PC-3 (cell line): ENCODE measurements around the gene CD4. TPM values are rescaled to one million over a fixed set of nuclear protein-coding genes. Genes with fewer than 3 reads are reported as not detected.
A peak's percentile ranks its signal among the peaks of the same experiment; 100 is the strongest.

Experiments used
- ATAC-seq: fragments of 200-7000 bp; cut with Tn5 transposase; 2 replicates; pipeline ENCODE4 v1.9.1; 2020; ENCODE audit warnings: mild to moderate bottlenecking, moderate library complexity
- BruUV-seq: library from RNA; stranded (reverse); fragments of 400-500 nt; replicated peaks from 2 replicates; lab custom pipeline; 2021; lab: Mats Ljungman, UMichigan
- CTCF ChIA-PET: fragments of 300-600 bp; sonication (Branson Sonifier 250); formaldehyde crosslinking; loops from one replicate; lab custom pipeline; 2022; ENCODE audit warnings: antibody characterized with exemption; lab: Charles Lee
- POLR2A ChIA-PET: fragments of 300-600 bp; sonication (Branson Sonifier 250); formaldehyde crosslinking; loops from one replicate; lab custom pipeline; 2022; ENCODE audit warnings: antibody characterized with exemption; ENCODE audit not compliant: unreplicated experiment; lab: Charles Lee
- DNase-seq: peaks from one replicate; pipeline ENCODE4 v3.0.0-alpha.2; 2015
- H2AFZ ChIP-seq: fragments of 300-600 bp; sonication (generic); 2 replicates; pipeline ENCODE4 v1.6.0; 2016; ENCODE audit warnings: antibody characterized with exemption, low read length
- H3F3A ChIP-seq: fragments of 300-600 bp; sonication (generic); one replicate; pipeline ENCODE4 v1.6.0; 2017; ENCODE audit warnings: antibody characterized with exemption, low read length, control low read depth, mild to moderate bottlenecking; ENCODE audit not compliant: unreplicated experiment
- H3K27ac ChIP-seq: fragments of 300-600 bp; sonication (generic); 2 replicates; pipeline ENCODE4 v1.5.1; 2016; ENCODE audit warnings: mild to moderate bottlenecking, low read length
- H3K27me3 ChIP-seq: fragments of 300-600 bp; sonication (generic); 2 replicates; pipeline ENCODE4 v1.6.1; 2016; ENCODE audit warnings: low read length, mixed read lengths
- H3K36me3 ChIP-seq: fragments of 300-600 bp; sonication (generic); 2 replicates; pipeline ENCODE4 v1.6.1; 2016; ENCODE audit warnings: low read depth, mixed run types, low read length, mixed read lengths
- H3K4me1 ChIP-seq: fragments of 300-600 bp; sonication (generic); 2 replicates; pipeline ENCODE4 v1.5.1; 2016; ENCODE audit warnings: low read length; ENCODE audit not compliant: insufficient read depth
- H3K4me2 ChIP-seq: fragments of 300-600 bp; sonication (generic); 2 replicates; pipeline ENCODE4 v1.6.0; 2016; ENCODE audit warnings: low read length
- H3K4me3 ChIP-seq: fragments of 300-600 bp; sonication (generic); 2 replicates; pipeline ENCODE4 v1.5.1; 2016; ENCODE audit warnings: mild to moderate bottlenecking, low read length, mixed read lengths
- H3K79me2 ChIP-seq: fragments of 300-600 bp; sonication (generic); 2 replicates; pipeline ENCODE4 v1.6.1; 2017; ENCODE audit warnings: low read length, mixed read lengths
- H3K9ac ChIP-seq: fragments of 300-600 bp; sonication (generic); 2 replicates; pipeline ENCODE4 v1.6.0; 2016; ENCODE audit warnings: mild to moderate bottlenecking, low read length
- H3K9me2 ChIP-seq: fragments of 300-600 bp; sonication (generic); replicated peaks from 2 replicates; pipeline ENCODE4 v1.6.1; 2016; ENCODE audit warnings: mixed run types, low read length, mixed read lengths
- H3K9me3 ChIP-seq: fragments of 300-600 bp; sonication (generic); 2 replicates; pipeline ENCODE4 v1.6.1; 2016; ENCODE audit warnings: low read length, mixed read lengths
- H4K20me1 ChIP-seq: fragments of 300-600 bp; sonication (generic); 2 replicates; pipeline ENCODE4 v1.6.1; 2016; ENCODE audit warnings: low read length, mixed read lengths
- EZH2 ChIP-seq: fragments of 300-600 bp; sonication (generic); IDR thresholded peaks from one replicate; pipeline ENCODE4 v1.6.1; 2017; ENCODE audit warnings: antibody characterized with exemption, mild to moderate bottlenecking, low read length; ENCODE audit not compliant: unreplicated experiment
- EZH2phosphoT487 ChIP-seq: fragments of 300-600 bp; sonication (generic); IDR thresholded peaks from 2 replicates; pipeline ENCODE4 v1.6.1; 2018; ENCODE audit warnings: mild to moderate bottlenecking, antibody characterized with exemption, low read length, borderline replicate concordance
- intact Hi-C: fragments of 100-400 bp; cut with micrococcal nuclease; formaldehyde crosslinking; loops from 2 replicates; pipeline ENCODE4 v1.9.0; 2023
- total RNA-seq: library from RNA; depleted of rRNA; stranded (reverse); fragments of >200 nt; gene quantifications from 2 replicates; pipeline ENCODE4 v1.2.3, GENCODE V29; 2014
- TF ChIP-seq, protein P1 (sequence below): fragments of 300-600 bp; sonication (generic); conservative IDR thresholded peaks from 2 replicates; pipeline ENCODE4 v1.5.1; 2017; ENCODE audit warnings: antibody characterized with exemption, low read depth, mild to moderate bottlenecking, low read length

Gene CD4
- total RNA-seq, 1 experiment from 2014 or later = not detected

DNA sequence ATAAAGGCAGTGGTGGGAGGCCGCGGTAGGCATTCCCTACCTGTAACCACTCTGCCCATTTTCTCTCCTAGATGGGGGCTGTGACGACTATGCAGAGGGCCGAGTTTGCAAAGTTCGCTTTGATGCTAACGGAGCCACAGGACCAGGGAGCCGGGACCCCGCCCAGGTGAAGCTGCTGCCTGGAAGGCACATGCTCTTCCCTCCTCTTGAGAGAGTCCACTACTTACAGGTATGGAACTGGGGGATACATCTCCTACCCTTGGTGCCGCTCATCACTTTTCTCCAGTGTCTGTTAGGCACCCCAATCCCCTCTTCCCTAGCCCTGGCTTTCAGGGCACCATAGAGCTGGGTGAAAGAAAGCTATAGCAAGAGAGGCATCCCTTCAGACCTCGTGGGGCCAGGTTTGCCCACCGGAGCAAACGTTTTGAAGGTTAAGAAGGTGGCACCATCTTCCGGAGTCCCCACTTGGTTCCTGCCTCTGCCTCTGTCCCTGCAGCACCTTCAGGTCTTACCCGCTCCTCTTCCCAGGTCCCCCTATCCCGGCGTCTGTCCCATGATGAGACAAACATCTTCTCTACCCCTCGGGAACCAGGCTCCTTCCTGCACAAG is 36.9 kb downstream of the CD4 start:
- Histone ChIP-seq H3K4me3 (no peak overlapping the region), H3F3A (no peaks in the 10 kb centered on the region), H3K4me1 (peaks cover 5% of the 10 kb centered on the region; the same call in 1 of the 2 replicates), H3K4me2 (no peak overlapping the region), H3K36me3 (no peaks in the 10 kb centered on the region), H2AFZ (no peak overlapping the region), H3K9me2 (no peaks in the 10 kb centered on the region), H3K27me3 (no peaks in the 10 kb centered on the region), H3K27ac (no peak overlapping the region), H3K79me2 (no peaks in the 10 kb centered on the region), H3K9me3 (no peaks in the 10 kb centered on the region), H4K20me1 (no peaks in the 10 kb centered on the region), H3K9ac (no peak overlapping the region)
- BruUV-seq = no TSS peak
- ChIA-PET POLR2A (no interaction called here), CTCF (no interaction called here)
- DNase-seq = no peak
- TF ChIP-seq EZH2phosphoT487 = no peak
- no peak for TF ChIP-seq EZH2
- TF ChIP-seq, protein P1, sequence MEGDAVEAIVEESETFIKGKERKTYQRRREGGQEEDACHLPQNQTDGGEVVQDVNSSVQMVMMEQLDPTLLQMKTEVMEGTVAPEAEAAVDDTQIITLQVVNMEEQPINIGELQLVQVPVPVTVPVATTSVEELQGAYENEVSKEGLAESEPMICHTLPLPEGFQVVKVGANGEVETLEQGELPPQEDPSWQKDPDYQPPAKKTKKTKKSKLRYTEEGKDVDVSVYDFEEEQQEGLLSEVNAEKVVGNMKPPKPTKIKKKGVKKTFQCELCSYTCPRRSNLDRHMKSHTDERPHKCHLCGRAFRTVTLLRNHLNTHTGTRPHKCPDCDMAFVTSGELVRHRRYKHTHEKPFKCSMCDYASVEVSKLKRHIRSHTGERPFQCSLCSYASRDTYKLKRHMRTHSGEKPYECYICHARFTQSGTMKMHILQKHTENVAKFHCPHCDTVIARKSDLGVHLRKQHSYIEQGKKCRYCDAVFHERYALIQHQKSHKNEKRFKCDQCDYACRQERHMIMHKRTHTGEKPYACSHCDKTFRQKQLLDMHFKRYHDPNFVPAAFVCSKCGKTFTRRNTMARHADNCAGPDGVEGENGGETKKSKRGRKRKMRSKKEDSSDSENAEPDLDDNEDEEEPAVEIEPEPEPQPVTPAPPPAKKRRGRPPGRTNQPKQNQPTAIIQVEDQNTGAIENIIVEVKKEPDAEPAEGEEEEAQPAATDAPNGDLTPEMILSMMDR = no peak
- ATAC-seq = no peak
- intact Hi-C loops = no loop called here

DNA sequence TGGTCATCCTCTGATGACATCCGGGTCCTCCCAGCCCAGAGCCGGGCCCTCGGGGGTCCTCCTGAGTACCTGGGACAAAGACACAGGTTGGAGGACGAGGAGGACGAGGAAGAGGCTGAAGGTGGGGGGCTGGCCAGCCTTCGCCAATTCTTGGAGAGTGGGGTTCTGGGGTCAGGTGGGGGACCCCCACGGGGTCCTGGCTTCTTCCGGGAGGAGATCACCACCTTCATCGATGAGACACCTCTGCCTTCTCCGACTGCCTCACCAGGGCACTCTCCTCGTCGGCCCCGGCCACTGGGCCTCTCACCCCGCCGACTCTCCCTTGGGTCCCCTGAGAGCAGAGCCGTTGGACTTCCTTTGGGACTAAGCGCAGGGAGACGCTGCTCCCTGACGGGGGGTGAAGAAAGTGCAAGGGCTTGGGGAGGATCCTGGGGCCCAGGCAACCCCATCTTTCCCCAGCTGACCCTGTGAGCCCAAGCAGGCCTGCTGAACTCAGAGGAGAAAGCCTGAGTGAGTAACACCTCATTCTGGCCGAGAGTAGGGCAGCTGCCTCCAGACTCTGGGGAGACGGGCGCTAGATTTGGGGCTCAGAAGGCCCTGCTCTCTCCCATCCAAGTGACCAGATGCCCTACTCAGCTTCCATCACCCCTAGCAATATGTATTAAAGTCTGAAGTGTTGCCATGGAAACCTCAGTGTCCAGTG is 37.6 kb downstream of the CD4 start:
- ChIA-PET POLR2A (no interaction called here), CTCF (no interaction called here)
- intact Hi-C loops = no loop called here
- no peaks in the 10 kb centered on the region for H3K36me3 ChIP-seq
- H3K4me1 ChIP-seq = peaks cover 5% of the 10 kb centered on the region; the same call in 1 of the 2 replicates
- TF ChIP-seq EZH2 (no peak), EZH2phosphoT487 (no peak)
- no peak for ATAC-seq
- no peaks in the 10 kb centered on the region for H3K79me2 ChIP-seq
- no peak overlapping the region for H3K27ac ChIP-seq
- no peak for DNase-seq
- no peaks in the 10 kb centered on the region for H3K9me2 ChIP-seq
- no peaks in the 10 kb centered on the region for H4K20me1 ChIP-seq
- no peak overlapping the region for H3K9ac ChIP-seq
- peak overlapping the region; percentile 55; the same call in 1 of the 2 replicates for H3K4me2 ChIP-seq
- peak overlapping the region; percentile 52; the same call in 1 of the 2 replicates for H2AFZ ChIP-seq
- H3K27me3 ChIP-seq = no peaks in the 10 kb centered on the region
- no peaks in the 10 kb centered on the region for H3F3A ChIP-seq
- no peak overlapping the region for H3K4me3 ChIP-seq
- no TSS peak for BruUV-seq
- H3K9me3 ChIP-seq = no peaks in the 10 kb centered on the region

DNA sequence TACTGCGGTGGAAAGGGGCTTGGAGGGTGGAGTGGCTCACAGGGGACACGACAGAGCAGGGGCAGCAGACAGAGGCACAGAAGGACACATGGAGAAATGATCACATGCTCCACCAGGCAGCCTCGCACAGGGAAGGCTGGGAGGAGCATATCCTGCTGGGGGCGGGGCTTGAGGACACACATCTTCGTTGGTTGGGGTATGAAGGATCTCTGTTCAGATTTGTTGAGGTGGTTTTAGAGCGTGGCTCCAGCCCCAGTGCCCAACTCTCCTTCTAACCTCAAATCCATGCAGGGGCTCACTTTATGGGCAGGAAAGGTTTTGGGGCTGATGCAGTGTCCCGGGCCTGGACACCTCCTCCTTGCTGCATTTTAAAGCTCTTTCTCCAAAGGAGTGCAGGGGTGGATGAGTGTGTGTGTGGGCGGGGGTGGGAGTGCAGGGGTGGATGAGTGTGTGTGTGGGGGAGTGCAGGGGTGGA is 38.1 kb downstream of the CD4 start:
- Histone ChIP-seq H2AFZ (peak overlapping the region; percentile 52; the same call in 1 of the 2 replicates), H3K27ac (no peak overlapping the region)

More for the DNA sequence above, 38.1 kb downstream of the CD4 start:
- ChIA-PET POLR2A (no interaction called here), CTCF (no interaction called here)
- no peaks in the 10 kb centered on the region for H3K27me3 ChIP-seq
- H4K20me1 ChIP-seq = no peaks in the 10 kb centered on the region
- H3K9me3 ChIP-seq = no peaks in the 10 kb centered on the region
- BruUV-seq = no TSS peak
- no peaks in the 10 kb centered on the region for H3K79me2 ChIP-seq
- no peaks in the 10 kb centered on the region for H3K9me2 ChIP-seq
- peaks cover 5% of the 10 kb centered on the region; the same call in 1 of the 2 replicates for H3K4me1 ChIP-seq
- no peak overlapping the region for H3K4me3 ChIP-seq
- intact Hi-C loops = no loop called here
- TF ChIP-seq, protein P1 = no peak
- no peak for TF ChIP-seq EZH2phosphoT487
- no peak for TF ChIP-seq EZH2
- no peaks in the 10 kb centered on the region for H3K36me3 ChIP-seq
- H3F3A ChIP-seq = no peaks in the 10 kb centered on the region
- H3K9ac ChIP-seq = no peak overlapping the region
- DNase-seq (peak; percentile 60), ATAC-seq (peak; percentile 51; the same call in 1 of the 2 replicates)
- peak overlapping the region; percentile 55 for H3K4me2 ChIP-seq
